LHCN-M2 (cell line): ENCODE measurements around the gene PTPRM. TPM values are rescaled to one million over a fixed set of nuclear protein-coding genes. Genes with fewer than 3 reads are reported as not detected.

Source experiments
- DNase-seq: peaks from one replicate; pipeline ENCODE4 v3.0.0-alpha.2; 2012; ENCODE audit warnings: low read depth
- polyA plus RNA-seq: library from polyadenylated mRNA; unstranded; fragments of >200 nt; gene quantifications from one replicate; pipeline ENCODE4 v1.2.1, GENCODE V29; 2012; ENCODE audit warnings: missing spikeins
- total RNA-seq: library from RNA; depleted of rRNA; stranded (reverse); fragments of >200 nt; gene quantifications from 2 replicates; pipeline ENCODE4 v1.2.3, GENCODE V29; 2014; rRNA removed

The PTPRM gene
- total RNA-seq = 28.1 TPM in 2 replicates
- polyA plus RNA-seq = 19.3 TPM

DNA sequence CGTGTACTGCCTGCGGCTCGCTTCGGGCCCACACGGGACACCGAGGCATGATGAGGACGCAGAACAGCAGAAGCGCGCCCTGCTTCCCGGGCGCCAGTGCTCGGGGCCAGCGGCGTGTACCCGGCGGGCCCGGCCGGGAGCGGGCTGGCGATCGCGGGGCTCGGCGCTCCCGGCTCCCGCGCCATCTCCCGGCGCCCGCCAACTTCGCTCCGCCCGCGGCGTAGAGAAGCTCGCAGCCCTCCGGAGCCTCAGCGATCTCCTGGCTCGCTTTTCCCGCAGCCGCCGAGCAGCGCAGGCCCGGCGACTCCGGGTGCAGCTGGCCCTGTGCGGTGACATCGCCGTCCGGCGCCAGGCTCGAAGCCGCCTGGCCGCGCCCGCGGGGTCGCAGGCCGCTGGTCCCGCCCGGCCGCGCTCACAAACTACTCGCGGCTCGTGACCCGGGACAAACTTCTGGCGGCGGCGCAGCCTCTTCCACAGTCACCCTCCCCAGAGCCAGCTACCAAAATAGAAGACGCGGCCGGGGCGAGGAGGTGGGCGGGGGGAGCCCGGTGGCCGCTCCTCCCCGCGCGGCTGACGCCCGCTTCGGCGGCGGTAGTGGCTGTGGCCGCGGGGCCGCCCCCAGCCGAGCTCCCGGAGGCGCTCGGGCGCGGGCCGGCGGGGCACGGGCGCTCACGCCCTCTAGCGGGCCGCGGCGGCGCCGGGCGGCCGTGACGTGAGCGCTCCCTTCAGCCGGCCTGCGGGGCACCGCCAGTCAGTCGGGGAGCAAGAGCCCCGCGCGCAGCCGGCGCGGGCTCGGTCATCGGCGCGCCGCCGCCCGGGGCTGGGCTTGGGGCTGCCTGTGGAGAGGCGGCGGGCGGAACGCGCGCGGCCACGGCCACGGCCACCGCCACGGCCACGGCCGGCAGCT is at the start of gene PTPRM:
TSS of gene PTPRM (plus strand) at position 750 of the 907 bp plus-strand sequence. CDS start 503 bp downstream, outside the sequence.
- DNase-seq = peak; percentile 69

DNA sequence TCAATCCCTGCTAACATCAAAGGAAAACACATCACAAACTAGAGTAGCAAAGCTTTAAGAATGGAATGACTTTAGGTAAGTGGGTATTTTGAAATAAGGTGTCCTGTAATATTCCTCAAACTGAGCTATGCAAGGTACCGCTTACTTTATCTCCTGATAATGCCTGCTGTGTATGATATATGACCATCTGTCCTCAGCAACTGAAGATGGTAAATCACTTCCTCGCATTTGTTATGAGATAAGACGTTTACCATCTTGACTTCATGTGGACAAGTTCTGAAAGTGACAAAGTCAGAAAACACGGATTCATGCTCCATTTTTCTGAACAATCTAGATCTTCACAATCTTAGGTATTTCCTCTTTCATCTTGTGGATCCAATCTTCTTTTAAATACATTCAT is 49.3 kb upstream of the PTPRM start:
- no peak for DNase-seq

DNA sequence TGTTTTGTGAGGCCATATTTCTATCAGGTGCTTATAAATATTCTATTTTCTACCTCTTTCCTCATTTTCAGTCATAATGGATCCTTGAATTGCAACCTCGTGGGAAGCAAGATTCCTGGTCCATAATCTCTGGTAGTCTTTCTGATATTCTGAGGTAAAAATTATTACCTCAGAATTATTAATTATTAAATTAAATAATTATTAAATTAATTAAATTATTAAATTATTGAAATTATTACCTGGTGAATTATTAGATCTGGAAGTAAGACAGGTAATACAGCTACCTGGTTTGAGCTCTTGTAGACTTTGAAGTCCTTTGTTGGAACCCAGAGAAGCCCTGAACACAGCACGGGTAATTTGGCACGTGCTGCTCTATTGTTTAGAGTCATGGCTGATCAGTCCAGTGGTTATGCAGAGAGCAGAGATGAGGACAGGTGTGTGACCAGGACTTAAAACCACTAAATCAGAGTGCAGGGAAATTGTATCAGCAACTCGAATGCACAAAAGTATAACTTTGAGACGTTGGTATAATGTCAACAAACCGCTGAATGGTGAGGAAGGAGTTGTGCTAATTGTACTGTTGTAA is 46.8 kb upstream of the PTPRM start:
- no peak for DNase-seq

DNA sequence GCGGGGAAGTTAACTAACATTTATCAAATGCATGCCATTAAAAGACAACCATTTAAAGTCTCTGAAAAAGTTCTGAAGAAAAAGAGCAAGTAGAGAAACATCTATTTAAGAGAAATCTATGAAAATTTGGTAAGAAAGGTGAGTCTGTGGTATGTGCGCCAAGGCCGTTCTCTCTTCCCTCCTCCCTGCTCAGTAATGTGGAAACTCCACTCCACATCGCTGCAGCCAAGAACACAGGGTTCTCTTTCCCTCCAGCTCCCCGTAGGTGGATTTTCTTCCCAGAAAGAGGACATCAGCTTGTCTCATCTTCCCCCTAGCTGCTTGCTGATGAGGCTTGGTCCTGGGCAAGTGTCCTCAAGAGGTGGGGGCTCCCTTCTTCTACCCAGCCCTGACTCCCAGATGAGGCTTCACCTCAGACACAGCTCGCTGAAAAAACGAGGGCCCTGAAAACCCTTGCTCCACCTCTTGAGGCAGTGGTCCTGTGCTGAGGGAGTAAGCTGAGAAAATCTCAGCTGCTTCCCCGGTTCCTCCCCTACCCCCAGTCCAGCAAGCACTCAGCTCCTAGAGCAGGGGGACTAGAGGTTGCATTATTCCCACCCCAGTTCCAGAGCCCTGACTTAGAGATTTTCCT is 45.8 kb upstream of the PTPRM start:
- no peak for DNase-seq

DNA sequence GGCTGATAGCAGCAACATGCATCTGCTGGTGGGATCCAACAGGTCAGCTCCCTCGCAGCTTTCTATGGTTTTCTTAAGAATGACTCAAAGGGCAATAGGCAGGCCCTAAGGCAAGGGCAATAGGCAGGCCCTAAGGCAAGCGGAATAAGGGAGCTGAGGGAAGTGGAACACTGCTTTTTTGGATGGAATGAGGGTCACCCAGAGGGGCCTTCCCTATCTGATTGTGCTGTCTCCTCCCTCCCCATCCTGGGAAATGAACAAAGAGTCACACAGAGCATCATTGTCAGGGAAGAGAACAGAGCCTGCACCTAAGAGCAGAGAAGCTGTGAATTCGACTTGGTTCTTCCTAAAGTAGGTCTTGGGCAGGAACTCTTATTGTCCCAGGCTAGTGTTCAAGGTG is 43.3 kb upstream of the PTPRM start:
- no peak for DNase-seq

DNA sequence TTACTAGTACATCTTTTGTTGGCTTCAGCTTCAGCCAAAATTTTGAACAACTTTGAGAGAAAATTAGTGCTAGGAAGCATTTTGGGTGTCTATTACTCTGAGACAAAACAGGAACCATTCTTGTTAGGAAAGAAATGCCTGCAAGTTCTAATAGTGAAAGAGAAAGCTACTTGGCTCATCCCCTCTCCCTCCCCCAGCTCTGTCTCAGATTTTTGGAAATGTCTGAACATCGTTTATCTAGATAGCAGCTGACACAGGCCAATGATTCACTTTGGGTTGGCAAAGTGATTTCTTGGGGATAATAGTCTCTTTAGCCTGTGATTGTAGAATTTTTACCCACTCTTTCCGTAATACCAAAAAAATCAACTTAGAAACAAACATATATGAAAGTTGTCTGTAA is 42.3 kb upstream of the PTPRM start:
- peak; percentile 2 for DNase-seq

DNA sequence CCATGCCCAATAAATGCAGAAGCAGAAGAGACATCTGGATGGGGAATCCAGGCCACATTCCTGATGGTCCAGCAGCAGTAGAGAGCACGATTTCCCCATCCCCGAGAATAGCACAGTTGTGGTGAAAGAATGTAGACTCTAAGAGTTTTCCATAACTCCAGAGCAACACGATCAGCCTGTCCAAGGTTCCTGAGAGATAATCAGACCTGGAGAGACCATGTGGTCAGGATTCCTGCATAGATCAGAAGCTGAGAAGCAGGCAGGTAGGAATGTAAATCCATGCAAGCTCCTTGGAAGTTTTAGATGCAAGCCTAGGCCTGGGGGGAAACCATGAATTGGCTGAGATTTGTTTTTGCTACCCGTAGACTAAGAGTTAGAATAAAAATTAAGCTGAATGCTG is 34.2 kb upstream of the PTPRM start:
- DNase-seq = no peak

DNA sequence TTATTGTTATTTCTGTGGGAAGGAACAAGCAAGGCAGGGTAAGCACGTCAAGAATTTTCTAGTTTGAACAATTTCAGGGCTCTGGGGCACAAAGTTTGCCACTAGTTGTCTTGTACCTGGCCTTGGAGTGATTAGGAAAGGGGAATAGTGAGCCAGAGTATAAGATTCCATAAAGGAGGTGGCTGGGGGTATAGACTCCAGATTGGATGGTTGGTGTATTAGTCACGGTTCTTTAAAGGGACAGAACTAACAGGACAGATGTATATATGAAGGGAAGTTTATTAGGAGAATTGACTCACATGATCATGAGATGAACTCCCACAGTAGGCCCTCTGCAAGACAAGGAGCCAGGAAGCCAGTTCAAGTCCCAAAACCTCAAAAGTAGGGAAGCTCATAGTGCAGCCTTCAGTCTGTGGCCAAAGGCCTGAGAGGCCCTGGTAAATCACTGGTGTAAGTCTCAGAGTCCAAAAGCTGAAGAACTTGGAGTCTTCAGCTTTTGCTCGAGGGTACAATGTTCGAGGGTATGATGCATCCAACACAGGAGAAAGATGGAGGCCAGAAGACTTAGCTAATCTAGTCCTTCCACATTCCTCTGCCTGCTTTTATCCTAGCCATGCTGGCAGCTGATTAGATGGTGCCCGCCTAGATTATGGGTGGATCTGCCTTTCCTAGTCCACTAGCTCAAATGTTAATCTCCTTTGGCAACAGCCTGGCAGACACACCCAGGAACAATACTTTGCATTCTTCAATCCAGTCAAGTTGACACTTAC is 31.5 kb upstream of the PTPRM start:
- DNase-seq = no peak

DNA sequence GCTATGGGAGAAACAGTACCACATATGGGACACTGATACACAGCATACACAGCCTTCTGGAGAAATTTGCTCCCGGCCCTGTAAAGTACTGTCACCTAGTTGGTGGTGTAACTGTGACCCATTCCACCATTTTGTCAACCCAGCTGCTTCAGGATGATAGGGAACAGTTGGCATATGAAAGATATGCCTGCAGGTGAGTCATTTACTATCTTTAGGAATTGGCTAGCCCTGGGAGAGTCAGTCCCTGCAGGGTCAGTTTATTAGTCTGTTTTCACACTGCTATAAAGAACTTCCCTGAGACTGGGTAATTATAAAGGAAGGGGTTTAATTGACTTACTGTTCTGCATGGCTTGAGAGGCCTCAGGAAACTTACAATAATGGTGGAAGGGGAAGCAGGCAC is 30.0 kb upstream of the PTPRM start:
- no peak for DNase-seq

DNA sequence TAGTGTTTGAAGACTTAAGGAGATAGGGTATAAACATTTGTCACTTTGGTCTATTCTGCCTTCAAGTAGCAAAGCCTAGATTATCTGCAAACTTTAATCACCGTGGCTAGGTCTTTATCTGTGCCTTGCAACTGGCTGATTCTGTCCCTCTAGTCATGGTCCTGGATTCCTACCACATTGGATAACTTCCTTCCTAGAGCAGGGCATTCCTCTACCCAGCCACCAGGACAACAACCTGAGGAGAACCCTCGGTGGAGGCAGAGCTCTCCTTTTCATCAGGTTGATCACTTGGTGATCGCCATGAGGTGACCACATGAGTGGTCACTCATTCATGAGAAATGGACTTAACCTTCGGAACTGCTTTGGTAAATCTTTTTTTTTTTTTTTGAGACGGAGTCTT is 25.3 kb upstream of the PTPRM start:
- no peak for DNase-seq

DNA sequence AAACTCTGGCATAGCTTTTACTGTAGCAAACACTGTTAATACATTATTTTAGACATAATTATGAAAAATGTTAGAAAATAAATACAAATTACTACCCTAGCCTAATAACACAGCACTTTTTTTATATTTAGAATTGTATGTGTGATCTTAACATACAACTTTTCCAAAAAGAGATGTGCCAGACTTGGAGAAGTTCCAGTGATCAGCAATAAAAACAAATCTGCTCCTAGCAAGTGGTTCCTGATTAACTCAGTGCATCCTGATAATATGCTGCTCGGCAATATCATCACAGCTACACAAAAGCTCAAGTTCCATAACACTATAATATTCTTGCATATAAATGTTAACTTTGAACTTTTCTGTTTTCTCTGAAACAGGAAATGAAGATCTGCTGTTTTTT is 22.4 kb upstream of the PTPRM start:
- no peak for DNase-seq

DNA sequence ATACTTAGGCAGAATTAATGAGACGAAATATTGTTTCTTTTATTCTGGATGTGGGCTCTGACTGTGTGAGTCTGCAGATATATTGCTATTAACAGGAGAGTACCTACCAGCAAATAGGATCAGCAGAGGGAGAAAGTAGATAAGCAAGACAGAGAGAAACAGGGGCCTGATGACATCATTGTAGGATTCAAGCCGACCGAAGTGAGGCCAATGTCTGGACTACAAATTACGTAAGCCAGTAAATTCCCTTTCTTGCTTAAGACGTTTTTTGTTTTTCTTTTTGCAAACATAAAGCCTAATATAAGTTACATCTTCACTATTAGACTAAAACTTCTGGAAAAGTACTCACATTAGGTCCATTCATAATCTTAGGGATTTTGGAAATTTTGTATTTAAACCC is 21.4 kb upstream of the PTPRM start:
- DNase-seq = no peak

DNA sequence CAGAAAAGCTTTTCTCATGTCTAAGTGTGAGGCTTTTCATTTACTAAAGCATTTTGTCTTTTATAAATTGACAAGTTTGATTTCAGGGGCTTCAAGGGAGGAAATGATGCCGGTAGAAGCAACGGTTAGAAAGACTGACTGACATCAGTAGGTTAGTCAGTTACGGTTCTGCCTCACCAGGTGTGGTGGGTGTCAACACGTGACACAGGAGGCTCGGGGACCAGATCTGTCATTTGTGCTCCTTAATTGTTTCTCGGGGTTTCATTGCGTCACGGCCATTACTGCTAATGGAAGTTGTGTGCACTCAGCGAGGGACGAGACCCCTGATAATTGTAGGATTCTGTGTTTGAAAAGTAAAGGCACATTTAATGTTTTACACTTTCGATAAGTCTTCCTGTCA is 18.9 kb upstream of the PTPRM start:
- no peak for DNase-seq

DNA sequence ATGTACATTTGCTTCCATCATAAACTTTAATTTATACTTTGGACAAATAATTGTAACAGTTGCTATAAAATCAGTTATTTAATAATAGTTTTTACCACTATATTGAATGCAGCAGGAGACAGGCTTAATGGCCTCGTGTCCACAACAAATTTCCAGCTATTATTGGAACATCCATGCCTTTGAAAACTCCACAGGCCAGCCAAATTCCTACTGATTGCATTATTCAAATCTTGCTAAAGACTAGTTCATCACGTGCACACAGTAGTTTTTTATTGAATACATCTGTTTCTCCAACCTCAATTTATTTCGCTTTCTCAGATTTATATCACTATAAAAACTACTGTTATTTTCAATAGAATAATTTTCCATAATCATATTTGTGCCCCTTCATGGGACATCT is 18.4 kb upstream of the PTPRM start:
- no peak for DNase-seq

DNA sequence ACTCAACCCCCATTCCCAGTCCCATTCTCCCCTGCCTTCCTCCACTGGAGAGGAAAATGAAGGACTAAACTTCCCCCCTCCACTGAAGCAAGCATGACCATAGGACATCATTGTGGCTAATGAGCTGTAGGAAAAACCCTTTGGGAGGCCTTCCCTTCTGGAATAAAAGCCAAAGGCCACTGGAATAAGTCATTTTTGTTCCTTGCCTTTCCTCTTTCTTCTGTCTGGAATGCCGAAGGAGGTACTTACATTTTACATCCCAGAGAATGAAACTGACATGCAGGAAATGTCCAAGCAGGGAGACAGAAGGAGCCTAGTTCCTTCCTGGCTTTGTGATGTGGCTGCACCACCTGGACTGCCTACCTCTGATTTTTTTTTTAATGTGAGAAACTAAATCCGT is 9.1 kb upstream of the PTPRM start:
- no peak for DNase-seq

DNA sequence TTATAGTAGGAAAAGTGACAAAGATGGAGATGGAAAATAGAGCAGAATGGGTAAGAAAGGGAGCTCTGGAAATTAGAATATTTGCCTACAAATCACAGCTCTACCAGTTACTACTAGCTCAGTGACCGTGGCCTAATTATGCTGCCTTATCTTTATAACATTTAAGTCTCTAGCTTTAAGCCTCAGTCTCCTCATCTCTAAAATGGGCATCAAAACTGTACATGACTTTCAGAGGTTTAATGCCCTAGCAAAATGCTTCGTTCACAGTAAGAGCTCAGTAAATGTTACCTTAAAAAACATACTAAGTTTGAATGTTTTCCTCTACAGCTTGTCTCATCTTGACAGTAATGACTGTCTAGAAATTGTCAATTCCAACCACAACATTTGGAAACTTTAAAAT is 8.3 kb upstream of the PTPRM start:
- no peak for DNase-seq

DNA sequence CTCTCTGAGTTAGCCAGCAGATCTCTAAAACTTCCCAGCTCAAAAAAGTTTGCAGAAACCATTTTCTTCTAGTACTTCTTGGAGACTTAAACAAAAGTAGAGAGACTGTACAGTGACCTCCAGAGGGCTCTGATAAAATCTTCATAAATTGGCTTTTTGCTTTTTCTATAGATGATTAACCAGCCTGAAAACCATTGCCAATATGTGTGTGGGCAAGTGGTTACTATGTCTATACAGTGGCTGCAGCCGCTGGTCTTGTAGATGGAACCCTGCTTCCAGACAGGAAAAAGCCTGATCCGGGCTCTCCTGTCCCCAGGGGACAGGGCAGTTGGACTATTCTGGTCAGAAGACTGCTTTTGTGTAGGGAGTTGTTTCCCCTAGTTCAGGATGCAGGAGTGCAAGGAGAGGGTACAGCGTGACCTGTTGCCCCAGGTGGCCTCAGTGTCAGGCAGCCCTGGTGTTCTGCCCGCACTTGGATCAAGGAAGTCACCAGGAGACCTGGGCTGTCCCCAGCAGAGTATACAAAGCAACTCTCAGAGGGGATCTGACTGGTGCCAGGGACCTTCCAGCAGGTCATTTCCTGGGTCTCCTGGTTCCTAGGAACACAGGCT is 7.3 kb upstream of the PTPRM start:
- no peak for DNase-seq

DNA sequence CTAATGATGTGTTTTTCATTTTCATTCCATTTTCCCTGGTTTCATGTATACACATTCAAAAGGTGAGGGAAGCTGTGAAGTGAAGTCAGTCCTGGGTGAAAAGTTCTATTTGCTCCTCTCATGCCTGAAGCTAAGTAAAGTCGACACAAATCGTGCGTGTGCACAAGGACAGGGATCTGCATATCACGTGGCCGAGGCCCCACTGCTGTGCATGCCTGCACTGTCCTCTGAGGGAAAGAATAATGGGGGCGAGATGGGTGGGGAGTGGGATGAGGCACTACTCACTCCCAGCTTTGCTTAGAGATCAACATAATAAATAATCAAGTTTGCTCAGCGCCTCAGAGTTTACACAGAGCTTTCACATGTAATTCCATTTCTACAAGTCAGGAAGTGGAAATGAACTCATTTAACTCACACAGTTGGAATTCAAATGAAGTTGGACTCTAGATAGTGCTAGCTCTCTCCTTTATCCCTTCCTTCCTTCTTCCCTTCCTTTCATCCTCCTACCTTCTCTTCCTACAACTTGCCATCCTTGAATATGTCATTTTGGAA is 5.1 kb upstream of the PTPRM start:
- no peak for DNase-seq

DNA sequence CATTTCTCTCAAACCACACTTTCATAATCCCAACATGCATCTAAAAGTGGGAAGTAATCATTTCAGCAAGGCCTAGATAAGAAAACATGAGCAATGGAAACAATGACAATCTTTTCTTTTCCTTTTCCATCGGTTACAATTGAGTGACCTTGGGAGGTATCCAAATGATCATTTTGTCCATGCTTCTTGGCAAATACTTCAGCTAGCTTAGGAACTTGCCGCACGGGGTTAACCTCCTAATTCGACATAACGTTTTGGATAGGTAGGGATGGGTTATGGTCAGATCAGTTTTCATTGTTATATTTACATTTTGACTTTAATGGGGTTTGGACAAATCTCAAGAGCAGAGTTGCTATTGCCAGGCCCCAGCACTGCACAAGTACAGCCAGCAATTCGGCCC is 4.6 kb upstream of the PTPRM start:
- no peak for DNase-seq

DNA sequence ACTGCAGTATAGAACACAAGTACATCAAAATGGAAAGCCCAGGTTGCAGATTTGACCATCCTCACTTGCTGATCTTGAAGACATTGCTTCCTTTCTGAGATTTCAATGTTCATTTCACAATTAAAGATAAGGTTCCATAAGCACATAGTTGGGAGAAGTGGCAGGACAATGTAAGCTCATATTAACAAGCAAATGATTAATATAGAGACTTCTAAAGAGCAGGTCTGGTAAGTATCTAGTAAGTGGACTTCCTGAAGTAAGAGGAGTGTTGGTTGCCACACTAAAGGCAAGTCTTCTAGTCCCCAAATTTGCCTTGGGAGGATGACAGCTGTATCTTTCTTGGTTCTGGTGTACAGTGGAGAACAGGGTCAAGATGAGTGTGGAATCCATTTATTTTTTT is 1.4 kb upstream of the PTPRM start:
- DNase-seq = no peak

DNA sequence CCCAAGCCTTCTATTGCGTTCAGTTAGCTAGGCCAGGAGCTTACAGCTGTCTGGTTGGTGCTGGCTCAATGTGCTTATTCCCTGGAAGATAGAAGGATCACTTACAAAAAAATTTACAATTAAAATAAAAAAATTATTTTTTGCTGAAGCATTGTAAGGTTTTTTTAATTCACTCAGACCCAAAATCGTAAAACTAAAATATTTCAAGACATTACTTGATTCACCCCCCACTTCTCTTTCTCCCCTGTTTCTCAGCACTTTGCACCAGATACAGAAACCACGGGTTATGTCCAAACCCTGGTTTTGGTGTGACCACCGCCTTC is 911 bp upstream of the PTPRM start:
- DNase-seq = no peak
